Stomach (tissue), 9 donors: ENCODE measurements around the gene NFATC2IP. TPM values are rescaled to one million over a fixed set of nuclear protein-coding genes. Genes with fewer than 3 reads are reported as not detected.

Source experiments
- DNase-seq, 2 donors: peaks; one replicate each; pipeline versions ENCODE4 v3.0.0 to v3.0.0-alpha.2; 2013 to 2019
- H3K27ac ChIP-seq, 5 donors: fragments of 200-600 bp in 4 of 5; sonication (generic) in 4 of 5; one replicate each; pipeline ENCODE4 v1.5.1; 2013 to 2019; ENCODE audit warnings: mild to moderate bottlenecking in 1 of 5, moderate library complexity in 1 of 5
- H3K27me3 ChIP-seq, 3 donors: fragments of 200-600 bp; sonication (generic); one replicate each; pipeline ENCODE4 v1.5.1; 2017 to 2019; ENCODE audit warnings: mixed run types in 1 of 3
- H3K36me3 ChIP-seq, 4 donors: fragments of 200-600 bp; sonication (generic); 1 replicate in 3 of 4; 2 replicates in 1 of 4; pipeline ENCODE4 v1.5.1; 2016 to 2019
- H3K4me1 ChIP-seq, 4 donors: fragments of 200-600 bp; sonication (generic); one replicate each; pipeline ENCODE4 v1.5.1; 2016 to 2019
- H3K4me3 ChIP-seq, 4 donors: fragments of 200-600 bp; sonication (generic) in 3 of 4; one replicate each; pipeline ENCODE4 v1.5.1; 2016 to 2019; ENCODE audit warnings: mild to moderate bottlenecking in 1 of 4
- H3K9me3 ChIP-seq, 4 donors: fragments of 200-600 bp; sonication (generic); one replicate each; pipeline ENCODE4 v1.5.1; 2016 to 2019
- CTCF ChIP-seq, 7 experiments: fragments of 450-650 bp in 4 of 7; fragments of 200-600 bp in 3 of 7; sonication (generic) in 3 of 7; IDR thresholded peaks; one replicate each; pipeline ENCODE4 v1.5.1; 2016 to 2019; ENCODE audit warnings: antibody characterized with exemption in 7 of 7, control low read depth in 2 of 7, mild to moderate bottlenecking in 1 of 7
- EP300 ChIP-seq: sonication (generic); formaldehyde crosslinking; IDR thresholded peaks from one replicate; pipeline ENCODE4 v1.6.1; 2017; ENCODE audit warnings: antibody characterized with exemption
- POLR2A ChIP-seq, 4 donors: fragments of 450-650 bp; IDR thresholded peaks; one replicate each; pipeline ENCODE4 v1.6.1; 2016; ENCODE audit warnings: antibody characterized with exemption in 4 of 4, control low read depth in 2 of 4, mild to moderate bottlenecking in 1 of 4, moderate library complexity in 1 of 4
- POLR2AphosphoS5 ChIP-seq, 3 donors: sonication (generic); formaldehyde crosslinking; IDR thresholded peaks; one replicate each; pipeline ENCODE4 v1.6.1; 2016; ENCODE audit warnings: antibody characterized with exemption in 3 of 3
- WGBS, 5 donors: extraction: QIAGEN DNeasy Blood & Tissue Kit in 3 of 5; methylation state at CpG; one replicate each; pipeline versions ENCODE4 v1.1.5 to v1.1.7; 2013 to 2018; 5-methylcytosine and 5-hydroxymethylcytosine counted together
- intact Hi-C: fragments of 100-400 bp; cut with DNase I; formaldehyde crosslinking; loops from one replicate; pipeline ENCODE4 v1.15.1; 2023; ENCODE audit warnings: low total_unique reads
- polyA plus RNA-seq, 3 donors: library from polyadenylated mRNA; stranded (reverse); fragments of 200-250 nt; gene quantifications; one replicate each; pipeline ENCODE4 v1.2.3, GENCODE V29; 2013
- total RNA-seq, 5 donors: library from RNA; depleted of rRNA; stranded (reverse); fragments of >200 nt; gene quantifications; one replicate each; pipeline versions ENCODE4 v1.1.0 to v1.2.3, GENCODE V29; 2014 to 2016
- donor health status: healthy with polysubstance abuse.
- donor health status: Bipolar disorder and iron deficiency.
- donor health status: healthy.

NFATC2IP gene
- total and polyA plus RNA-seq, 8 donors: 10.4 to 265 (median 31.7) TPM

- Histone ChIP-seq H3K9me3 (peaks cover 0 to 12% (median 3%) of the 10 kb centered on the region in 4 donors), H3K27ac (peak overlapping the region in 2 of 5 donors; percentile 46 to 71), H3K4me1 (peaks cover 0 to 10% (median 0%) of the 10 kb centered on the region in 4 donors), H3K36me3 (peaks cover 55 to 98% (median 97%) of the 10 kb centered on the region in 4 donors), H3K27me3 (no peaks in the 10 kb centered on the region), H3K4me3 (peak overlapping the region; percentile 11 to 37 (median 22))
- 86 to 99% (median 91%) methylated on average over 9 of the region's 9 CpGs for WGBS, 5 donors
- DNase-seq: no peak
- TF ChIP-seq POLR2AphosphoS5 (IDR thresholded peaks at IDR 0.05) (no peak), POLR2A (IDR thresholded peaks at IDR 0.05) (no peak), EP300 (no peak), CTCF (IDR thresholded peaks at IDR 0.05) (no peak)
- intact Hi-C loops: no loop called here
Observed at GRCh38 chr16:28986046-28986445, 35.3 kb downstream of the NFATC2IP start.

- intact Hi-C loops: no loop called here
- DNase-seq: no peak
- peak overlapping the region in 2 of 5 donors; percentile 46 to 71 for H3K27ac ChIP-seq
Observed at GRCh38 chr16:28986492-28986891, 35.8 kb downstream of the NFATC2IP start.

GRCh38 chr16:28987170-28987853 lies 36.6 kb downstream of the NFATC2IP start:
- Histone ChIP-seq H3K4me1 (peaks cover 0 to 10% (median 0%) of the 10 kb centered on the region in 4 donors), H3K36me3 (peaks cover 43 to 85% (median 84%) of the 10 kb centered on the region in 4 donors), H3K27ac (no peak overlapping the region), H3K9me3 (peaks cover 0 to 12% (median 3%) of the 10 kb centered on the region in 4 donors), H3K4me3 (no peak overlapping the region), H3K27me3 (no peaks in the 10 kb centered on the region)
- TF ChIP-seq CTCF (IDR thresholded peaks at IDR 0.05): no peak
- no peak for TF ChIP-seq POLR2A (IDR thresholded peaks at IDR 0.05)
- no peak for TF ChIP-seq POLR2AphosphoS5 (IDR thresholded peaks at IDR 0.05)
- TF ChIP-seq EP300: no peak
- no peak for DNase-seq
- intact Hi-C loops: no loop called here
- 91 to 97% (median 94%) methylated on average over 4 of the region's 4 CpGs for WGBS, 5 donors

More at GRCh38 chr16:28986492-28986891, 35.8 kb downstream of the NFATC2IP start:
- H3K36me3 ChIP-seq: peaks cover 51 to 93% (median 92%) of the 10 kb centered on the region in 4 donors
- peak overlapping the region in 3 of 4 donors; percentile 15 to 37 (median 30) for H3K4me3 ChIP-seq
- peaks cover 0 to 10% (median 0%) of the 10 kb centered on the region in 4 donors for H3K4me1 ChIP-seq
- 80 to 94% (median 85%) methylated on average over 8 to 13 of the region's 13 CpGs for WGBS, 5 donors
- H3K27me3 ChIP-seq: no peaks in the 10 kb centered on the region
- TF ChIP-seq CTCF (IDR thresholded peaks at IDR 0.05) (no peak), POLR2A (IDR thresholded peaks at IDR 0.05) (no peak), EP300 (no peak), POLR2AphosphoS5 (IDR thresholded peaks at IDR 0.05) (no peak)
- H3K9me3 ChIP-seq: peaks cover 0 to 12% (median 3%) of the 10 kb centered on the region in 4 donors

GRCh38 chr16:28989363-28989762 lies 38.6 kb downstream of the NFATC2IP start:
- H3K4me3 ChIP-seq: no peak overlapping the region
- TF ChIP-seq CTCF (IDR thresholded peaks at IDR 0.05) (no peak), EP300 (no peak), POLR2AphosphoS5 (IDR thresholded peaks at IDR 0.05) (no peak), POLR2A (IDR thresholded peaks at IDR 0.05) (no peak)
- peaks cover 0 to 7% (median 0%) of the 10 kb centered on the region in 4 donors for H3K4me1 ChIP-seq
- no peak overlapping the region for H3K27ac ChIP-seq
- H3K9me3 ChIP-seq: peaks cover 0 to 12% (median 3%) of the 10 kb centered on the region in 4 donors
- intact Hi-C loops: no loop called here
- H3K27me3 ChIP-seq: no peaks in the 10 kb centered on the region
- 90 to 95% (median 92%) methylated on average over 14 of the region's 14 CpGs for WGBS, 5 donors
- no peak for DNase-seq
- H3K36me3 ChIP-seq: peaks cover 23 to 64% (median 64%) of the 10 kb centered on the region in 4 donors
